GM18499 (cell line): ENCODE data around the gene MIXL1.
A peak's percentile ranks its signal among the peaks of the same experiment; 100 is the strongest.
"Not testable (repeated sequence)": the region's sequence is repeated elsewhere in the genome, so short reads cannot be mapped to it uniquely, and the experiment has no call there.

Source experiments
- ATAC-seq: cut with Tn5 transposase; IDR thresholded peaks from one replicate; pipeline ENCODE4 v1.9.1; 2021; ENCODE audit warnings: moderate number of reproducible peaks; ENCODE audit not compliant: insufficient read depth, unreplicated experiment

Gene MIXL1

GRCh38 chr1:226211181-226211821, 12.2 kb upstream of the MIXL1 start:
- ATAC-seq: no peak

- ATAC-seq: no peak
Observed at GRCh38 chr1:226212545-226212944, 10.9 kb upstream of the MIXL1 start.

GRCh38 chr1:226215239-226215638, 8.2 kb upstream of the MIXL1 start:
- no peak for ATAC-seq

- ATAC-seq: no peak
Observed at GRCh38 chr1:226216056-226216455, 7.4 kb upstream of the MIXL1 start.

GRCh38 chr1:226217273-226217672, 6.2 kb upstream of the MIXL1 start:
- ATAC-seq: no peak

- no peak for ATAC-seq
Observed at GRCh38 chr1:226220473-226221189, 2.8 kb upstream of the MIXL1 start.

GRCh38 chr1:226222686-226223085, 778 bp upstream of the MIXL1 start:
- ATAC-seq: no peak

- no peak for ATAC-seq
Observed at GRCh38 chr1:226223786-226224244, 351 bp downstream of the MIXL1 start.

- no peak for ATAC-seq
Observed at GRCh38 chr1:226226601-226227000, 3.1 kb downstream of the MIXL1 start.

- peak; percentile 65 for ATAC-seq
Observed at GRCh38 chr1:226233293-226233692, 9.8 kb downstream of the MIXL1 start.

- ATAC-seq: no peak
Observed at GRCh38 chr1:226233806-226234205, 10.3 kb downstream of the MIXL1 start.

GRCh38 chr1:226236826-226237225, 13.4 kb downstream of the MIXL1 start:
- ATAC-seq: no peak

GRCh38 chr1:226239421-226239820, 16.0 kb downstream of the MIXL1 start:
- ATAC-seq: no peak

- ATAC-seq: no peak
Observed at GRCh38 chr1:226248091-226248490, 24.6 kb downstream of the MIXL1 start.

GRCh38 chr1:226248796-226249195, 25.3 kb downstream of the MIXL1 start:
- no peak for ATAC-seq

- no peak for ATAC-seq
Observed at GRCh38 chr1:226250511-226250910, 27.0 kb downstream of the MIXL1 start.

GRCh38 chr1:226252841-226253240, 29.4 kb downstream of the MIXL1 start:
- not testable (repeated sequence) for ATAC-seq

GRCh38 chr1:226253933-226254332, 30.5 kb downstream of the MIXL1 start:
- ATAC-seq: no peak

GRCh38 chr1:226255380-226255779, 31.9 kb downstream of the MIXL1 start:
- ATAC-seq: no peak

GRCh38 chr1:226261818-226262217, 38.4 kb downstream of the MIXL1 start:
- ATAC-seq: no peak

GRCh38 chr1:226268421-226269124, 45.1 kb downstream of the MIXL1 start:
- no peak for ATAC-seq
